NT2/D1 (cell line): ENCODE measurements around the gene PRKG1.

Experiments used
- SUZ12 ChIP-seq: IDR thresholded peaks from 2 replicates; pipeline ENCODE4 v1.6.1; 2011; ENCODE audit not compliant: insufficient read length, insufficient read depth; ENCODE audit errors: extremely low read depth
- YY1 ChIP-seq: IDR thresholded peaks from 2 replicates; pipeline ENCODE4 v1.6.1; 2011; ENCODE audit not compliant: insufficient read length, insufficient read depth
- ZNF274 ChIP-seq: IDR thresholded peaks from 2 replicates; pipeline ENCODE4 v1.6.1; 2011; ENCODE audit warnings: mild to moderate bottlenecking, low read depth, low read length

DNA sequence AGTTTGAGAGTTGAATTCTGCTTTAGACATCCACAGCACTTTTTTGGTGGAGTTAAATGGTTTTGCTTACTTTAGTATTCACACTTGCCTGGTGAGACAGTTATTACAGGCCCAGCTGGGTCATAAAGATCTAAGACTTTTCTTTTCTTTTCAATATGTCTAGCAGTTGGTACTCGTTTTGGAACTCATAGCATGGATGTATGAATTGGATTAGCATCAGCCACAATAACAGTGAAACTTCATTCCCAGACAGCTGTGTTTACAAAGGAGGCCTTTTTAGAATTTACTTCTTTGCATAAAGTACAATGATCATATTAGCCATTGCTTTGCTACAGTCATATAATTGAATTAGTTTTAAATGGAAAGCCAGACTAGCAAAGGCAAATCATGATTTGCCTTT, 1071.3 kb downstream of the PRKG1 start:
- TF ChIP-seq YY1 (no peak), SUZ12 (no peak), ZNF274 (no peak)
